Measurements from ENCODE around the gene RPLP1. TPM values are rescaled to one million over a fixed set of nuclear protein-coding genes. Genes with fewer than 3 reads are reported as not detected.
A peak's percentile ranks its signal among the peaks of the same experiment; 100 is the strongest.

RPLP1 gene
- total RNA-seq, 6 experiments from 2014 or later, result 1,302 to 1,622 (median 1,423) TPM

GRCh38 chr15:69435985-69436384 is 16.6 kb upstream of the RPLP1 start:
- H3K4me3 Mint-ChIP-seq, result no peak overlapping the region
- H3K27ac Mint-ChIP-seq, result no peak overlapping the region
- H3K27me3 Mint-ChIP-seq (ENCODE audit: insufficient read depth), result no peaks in the 10 kb centered on the region; the same call in 1 of the 2 replicates
- H3K36me3 Mint-ChIP-seq (ENCODE audit: low read depth), result peaks cover 48% of the 10 kb centered on the region
- TF ChIP-seq CTCF (IDR thresholded peaks at IDR 0.05), result no peak
- no peaks in the 10 kb centered on the region for H3K9me3 Mint-ChIP-seq
- DNase-seq, result no peak
- peaks cover 15% of the 10 kb centered on the region for H3K4me1 Mint-ChIP-seq (ENCODE audit: low read depth)

GRCh38 chr15:69436951-69437350 is 15.7 kb upstream of the RPLP1 start:
- TF ChIP-seq CTCF (IDR thresholded peaks at IDR 0.05), result no peak
- Mint-ChIP-seq H3K4me3 (no peak overlapping the region), H3K9me3 (no peaks in the 10 kb centered on the region), H3K36me3 (ENCODE audit: low read depth) (peaks cover 48% of the 10 kb centered on the region), H3K27ac (no peak overlapping the region), H3K27me3 (ENCODE audit: insufficient read depth) (no peaks in the 10 kb centered on the region; the same call in 1 of the 2 replicates), H3K4me1 (ENCODE audit: low read depth) (peaks cover 15% of the 10 kb centered on the region)
- DNase-seq, result no peak

- DNase-seq, result no peak
- Mint-ChIP-seq H3K27ac (no peak overlapping the region), H3K4me3 (no peak overlapping the region), H3K27me3 (ENCODE audit: insufficient read depth) (no peaks in the 10 kb centered on the region; the same call in 1 of the 2 replicates), H3K36me3 (ENCODE audit: low read depth) (peaks cover 40% of the 10 kb centered on the region), H3K4me1 (ENCODE audit: low read depth) (no peaks in the 10 kb centered on the region; the same call in 1 of the 2 replicates), H3K9me3 (no peaks in the 10 kb centered on the region)
- no peak for TF ChIP-seq CTCF (IDR thresholded peaks at IDR 0.05)
Measured at GRCh38 chr15:69439623-69440022, 13.0 kb upstream of the RPLP1 start.

GRCh38 chr15:69443032-69443611 is 9.5 kb upstream of the RPLP1 start:
- no peak for DNase-seq
- Mint-ChIP-seq H3K4me3 (no peak overlapping the region), H3K36me3 (ENCODE audit: low read depth) (peaks cover 34% of the 10 kb centered on the region; the same call in 1 of the 2 replicates), H3K4me1 (ENCODE audit: low read depth) (no peaks in the 10 kb centered on the region), H3K27ac (peak overlapping the region; percentile 26; the same call in 1 of the 2 replicates), H3K27me3 (ENCODE audit: insufficient read depth) (no peaks in the 10 kb centered on the region; the same call in 1 of the 2 replicates), H3K9me3 (no peaks in the 10 kb centered on the region)
- TF ChIP-seq CTCF (IDR thresholded peaks at IDR 0.05), result no peak

- H3K9me3 Mint-ChIP-seq, result no peaks in the 10 kb centered on the region
- no peak for TF ChIP-seq CTCF (IDR thresholded peaks at IDR 0.05)
- H3K27ac Mint-ChIP-seq, result no peak overlapping the region
- no peaks in the 10 kb centered on the region for H3K27me3 Mint-ChIP-seq (ENCODE audit: insufficient read depth)
- peaks cover 27% of the 10 kb centered on the region; the same call in 1 of the 2 replicates for H3K36me3 Mint-ChIP-seq (ENCODE audit: low read depth)
- H3K4me3 Mint-ChIP-seq, result no peak overlapping the region
- DNase-seq, result no peak
- H3K4me1 Mint-ChIP-seq (ENCODE audit: low read depth), result no peaks in the 10 kb centered on the region
Measured at GRCh38 chr15:69444686-69445085, 7.9 kb upstream of the RPLP1 start.
